H9 (cell line): ENCODE measurements around the gene IFNAR2. TPM values are rescaled to one million over a fixed set of nuclear protein-coding genes. Genes with fewer than 3 reads are reported as not detected.

Experiments used
- DNase-seq: peaks from one replicate; pipeline ENCODE4 v3.0.0-alpha.2; 2017
- H2AFZ ChIP-seq: one replicate; pipeline ENCODE4 v1.6.1; 2013; ENCODE audit warnings: mild to moderate bottlenecking, low read length, control low read depth, moderate library complexity
- H2AK5ac ChIP-seq: 2 replicates; pipeline ENCODE4 v1.6.1; 2013; ENCODE audit warnings: low read length, control low read depth, mixed read lengths; ENCODE audit not compliant: insufficient read length
- H2BK120ac ChIP-seq: one replicate; pipeline ENCODE4 v1.6.1; 2013; ENCODE audit warnings: low read depth, mild to moderate bottlenecking, low read length, control low read depth, inconsistent platforms; ENCODE audit not compliant: poor library complexity, severe bottlenecking
- H2BK12ac ChIP-seq: 2 replicates; pipeline ENCODE4 v1.6.1; 2013; ENCODE audit warnings: low read length, control low read depth, mixed read lengths, low read depth; ENCODE audit not compliant: insufficient read length
- H2BK15ac ChIP-seq: 2 replicates; pipeline ENCODE4 v1.6.1; 2013; ENCODE audit warnings: low read depth, low read length, control low read depth
- H2BK20ac ChIP-seq: one replicate; pipeline ENCODE4 v1.6.1; 2013; ENCODE audit warnings: low read depth, mild to moderate bottlenecking, low read length, control low read depth, inconsistent platforms; ENCODE audit not compliant: poor library complexity, severe bottlenecking
- H2BK5ac ChIP-seq: 2 replicates; pipeline ENCODE4 v1.6.1; 2013; ENCODE audit warnings: low read length, control low read depth, mixed read lengths; ENCODE audit not compliant: insufficient read length
- H3K14ac ChIP-seq: 2 replicates; pipeline ENCODE4 v1.6.1; 2013; ENCODE audit warnings: low read length, control low read depth; ENCODE audit not compliant: insufficient read depth
- H3K18ac ChIP-seq: 2 replicates; pipeline ENCODE4 v1.6.1; 2013; ENCODE audit warnings: low read depth, mild to moderate bottlenecking, mixed read lengths, low read length, control low read depth; ENCODE audit not compliant: insufficient read length
- H3K23ac ChIP-seq: 2 replicates; pipeline ENCODE4 v1.6.1; 2013; ENCODE audit warnings: low read length, control low read depth, mixed read lengths, low read depth; ENCODE audit not compliant: insufficient read length
- H3K23me2 ChIP-seq: 2 replicates; pipeline ENCODE4 v1.6.1; 2013; ENCODE audit warnings: low read depth, mild to moderate bottlenecking, mixed read lengths, low read length, control low read depth; ENCODE audit not compliant: insufficient read length, poor library complexity, severe bottlenecking
- H3K27ac ChIP-seq: 2 replicates; pipeline ENCODE4 v1.5.1; 2013; ENCODE audit warnings: low read length, control low read depth, mixed read lengths, low read depth; ENCODE audit not compliant: insufficient read length
- H3K27me3 ChIP-seq: 2 replicates; pipeline ENCODE4 v1.6.1; 2013; ENCODE audit warnings: low read length, control low read depth, inconsistent platforms; ENCODE audit not compliant: insufficient read depth
- H3K4ac ChIP-seq: 2 replicates; pipeline ENCODE4 v1.6.1; 2013; ENCODE audit warnings: low read depth, mild to moderate bottlenecking, control low read depth, inconsistent platforms, low read length, moderate library complexity
- H3K4me1 ChIP-seq: 2 replicates; pipeline ENCODE4 v1.6.1; 2013; ENCODE audit warnings: low read length, control low read depth, inconsistent platforms; ENCODE audit not compliant: insufficient read depth
- H3K4me2 ChIP-seq: 2 replicates; pipeline ENCODE4 v1.6.1; 2013; ENCODE audit warnings: low read length, control low read depth, mixed read lengths; ENCODE audit not compliant: insufficient read length, insufficient read depth
- H3K56ac ChIP-seq: 2 replicates; pipeline ENCODE4 v1.6.1; 2013; ENCODE audit warnings: low read depth, mild to moderate bottlenecking, mixed read lengths, low read length, control low read depth; ENCODE audit not compliant: insufficient read length
- H3K79me1 ChIP-seq: 2 replicates; pipeline ENCODE4 v1.6.1; 2013; ENCODE audit warnings: low read depth, mild to moderate bottlenecking, moderate library complexity, low read length, control low read depth, inconsistent platforms; ENCODE audit not compliant: insufficient read depth, poor library complexity, severe bottlenecking
- H3K79me2 ChIP-seq: 2 replicates; pipeline ENCODE4 v1.6.1; 2013; ENCODE audit warnings: low read length, control low read depth, inconsistent platforms; ENCODE audit not compliant: insufficient read depth
- H3K9ac ChIP-seq: 2 replicates; pipeline ENCODE4 v1.6.1; 2013; ENCODE audit warnings: low read length, control low read depth, mixed read lengths; ENCODE audit not compliant: insufficient read length; ENCODE audit errors: extremely low read depth
- H3K9me3 ChIP-seq: one replicate; pipeline ENCODE4 v1.6.1; 2013; ENCODE audit warnings: low read depth, low read length, inconsistent platforms; ENCODE audit not compliant: control insufficient read depth
- H3T11ph ChIP-seq: one replicate; pipeline ENCODE4 v1.6.1; 2013; ENCODE audit warnings: mild to moderate bottlenecking, low read length, control low read depth, inconsistent platforms
- H4K20me1 ChIP-seq: one replicate; pipeline ENCODE4 v1.6.1; 2013; ENCODE audit not compliant: control insufficient read depth, insufficient read length, insufficient read depth
- H4K5ac ChIP-seq: 2 replicates; pipeline ENCODE4 v1.6.1; 2013; ENCODE audit warnings: low read depth, mild to moderate bottlenecking, mixed read lengths, low read length, control low read depth; ENCODE audit not compliant: insufficient read length
- H4K8ac ChIP-seq: replicated peaks from 2 replicates; pipeline ENCODE4 v1.6.1; 2013; ENCODE audit warnings: low read length, control low read depth, mixed read lengths, low read depth; ENCODE audit not compliant: insufficient read length
- H4K91ac ChIP-seq: 2 replicates; pipeline ENCODE4 v1.6.1; 2013; ENCODE audit warnings: low read depth, mild to moderate bottlenecking, moderate library complexity, mixed read lengths, low read length, control low read depth; ENCODE audit not compliant: insufficient read length
- H3K27ac Mint-ChIP-seq, 3 experiments: 2 replicates in 2 of 3; 3 replicates in 1 of 3; pipeline ENCODE4 v1.8.0; 2020 to 2021; ENCODE audit warnings: mixed read lengths in 3 of 3, mild to moderate bottlenecking in 1 of 3, moderate library complexity in 1 of 3
- H3K27me3 Mint-ChIP-seq: 2 replicates; pipeline ENCODE4 v1.8.0; 2021; ENCODE audit warnings: low read depth, mild to moderate bottlenecking, moderate library complexity, mixed read lengths
- H3K36me3 Mint-ChIP-seq, 3 experiments: 2 replicates in 2 of 3; 3 replicates in 1 of 3; pipeline ENCODE4 v1.8.0; 2020 to 2021; ENCODE audit warnings: low read depth in 3 of 3, mixed read lengths in 3 of 3; ENCODE audit not compliant: insufficient read depth in 1 of 3
- H3K4me1 Mint-ChIP-seq, 2 experiments: 2 replicates each; pipeline ENCODE4 v1.8.0; 2020; ENCODE audit warnings: mixed read lengths in 2 of 2
- H3K4me3 Mint-ChIP-seq, 2 experiments: 2 replicates in 1 of 2; 3 replicates in 1 of 2; pipeline ENCODE4 v1.8.0; 2020 to 2021; ENCODE audit warnings: mild to moderate bottlenecking in 2 of 2, mixed read lengths in 2 of 2, moderate library complexity in 1 of 2
- H3K9me3 Mint-ChIP-seq, 2 experiments: 2 replicates in 1 of 2; 3 replicates in 1 of 2; pipeline ENCODE4 v1.8.0; 2020; ENCODE audit warnings: mild to moderate bottlenecking in 2 of 2, mixed read lengths in 2 of 2, moderate library complexity in 1 of 2
- WGBS: extraction: QIAGEN DNeasy Blood & Tissue Kit; methylation state at CpG from one replicate; pipeline ENCODE4 v1.1.7; 2013; ENCODE audit warnings: missing lambda C conversion rate, low lambda C conversion rate, mixed read lengths; ENCODE audit not compliant: insufficient read length; ENCODE audit errors: extremely low coverage; 5-methylcytosine and 5-hydroxymethylcytosine counted together
- total RNA-seq: library from RNA; stranded (reverse); gene quantifications from 2 replicates; pipeline ENCODE4 v1.2.1, GENCODE V29; 2021
- TF ChIP-seq, protein P1 (sequence below): fragments of 200-600 bp; sonication (generic); conservative IDR thresholded peaks from 3 replicates; pipeline ENCODE4 v1.8.0; 2021; ENCODE audit warnings: antibody characterized with exemption, mild to moderate bottlenecking

Gene IFNAR2
- total RNA-seq, 1 experiment from 2014 or later, result 14.4 TPM

DNA sequence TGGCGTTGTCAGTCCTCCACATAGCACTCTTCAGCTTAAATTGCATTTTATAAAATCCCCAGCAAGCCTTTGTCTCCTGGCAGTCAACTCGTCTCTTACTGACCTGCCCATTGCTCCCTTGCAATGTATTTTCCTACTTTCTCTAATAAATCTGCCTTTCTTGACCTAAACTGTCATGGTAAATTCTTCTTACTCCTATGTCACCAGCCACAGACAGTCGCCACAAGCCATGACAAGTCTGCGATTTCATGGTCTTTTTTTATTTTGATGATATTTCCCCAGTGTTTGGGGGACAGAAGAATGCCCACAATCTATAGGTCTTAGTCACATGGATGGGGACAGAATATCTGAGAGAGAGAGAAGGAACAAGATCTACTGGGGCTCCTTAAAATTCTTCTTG, 8.4 kb downstream of the IFNAR2 start:
- H2BK12ac ChIP-seq, result no peak overlapping the region
- H3K4ac ChIP-seq, result no peak overlapping the region
- H2AK5ac ChIP-seq, result no peak overlapping the region
- H2BK5ac ChIP-seq, result no peak overlapping the region
- H3K9me3 ChIP-seq, result peaks cover 23% of the 10 kb centered on the region
- H3K23me2 ChIP-seq, result no peaks in the 10 kb centered on the region
- H3K56ac ChIP-seq, result no peak overlapping the region
- no peaks in the 10 kb centered on the region for H3K79me2 ChIP-seq
- H3K79me1 ChIP-seq, result no peaks in the 10 kb centered on the region
- H4K5ac ChIP-seq, result no peak overlapping the region
- no peak overlapping the region for H2BK120ac ChIP-seq
- no peak overlapping the region for H3K14ac ChIP-seq
- H3K27ac ChIP-seq, result no peak overlapping the region
- no peak overlapping the region for H2BK15ac ChIP-seq
- Mint-ChIP-seq H3K27me3 (no peaks in the 10 kb centered on the region), H3K4me1 (peaks cover 7 to 10% of the 10 kb centered on the region in 2 experiments), H3K36me3 (peaks cover 53 to 66% (median 55%) of the 10 kb centered on the region in 3 experiments), H3K9me3 (peaks cover 41 to 47% of the 10 kb centered on the region in 2 experiments), H3K27ac (no peak overlapping the region), H3K4me3 (no peak overlapping the region)
- no peaks in the 10 kb centered on the region for H3K27me3 ChIP-seq
- no peak overlapping the region for H2BK20ac ChIP-seq
- no peak overlapping the region for H4K91ac ChIP-seq
- no peak overlapping the region for H4K8ac ChIP-seq
- WGBS, result no CpG with 5 or more reads among the region's 4 CpGs
- H3K9ac ChIP-seq, result no peak overlapping the region
- DNase-seq, result no peak
- no peak overlapping the region for H3K23ac ChIP-seq
- no peak overlapping the region for H2AFZ ChIP-seq
- H3K4me1 ChIP-seq, result peaks cover 5% of the 10 kb centered on the region; the same call in 1 of the 2 replicates
- H3K18ac ChIP-seq, result no peak overlapping the region
- TF ChIP-seq, protein P1, sequence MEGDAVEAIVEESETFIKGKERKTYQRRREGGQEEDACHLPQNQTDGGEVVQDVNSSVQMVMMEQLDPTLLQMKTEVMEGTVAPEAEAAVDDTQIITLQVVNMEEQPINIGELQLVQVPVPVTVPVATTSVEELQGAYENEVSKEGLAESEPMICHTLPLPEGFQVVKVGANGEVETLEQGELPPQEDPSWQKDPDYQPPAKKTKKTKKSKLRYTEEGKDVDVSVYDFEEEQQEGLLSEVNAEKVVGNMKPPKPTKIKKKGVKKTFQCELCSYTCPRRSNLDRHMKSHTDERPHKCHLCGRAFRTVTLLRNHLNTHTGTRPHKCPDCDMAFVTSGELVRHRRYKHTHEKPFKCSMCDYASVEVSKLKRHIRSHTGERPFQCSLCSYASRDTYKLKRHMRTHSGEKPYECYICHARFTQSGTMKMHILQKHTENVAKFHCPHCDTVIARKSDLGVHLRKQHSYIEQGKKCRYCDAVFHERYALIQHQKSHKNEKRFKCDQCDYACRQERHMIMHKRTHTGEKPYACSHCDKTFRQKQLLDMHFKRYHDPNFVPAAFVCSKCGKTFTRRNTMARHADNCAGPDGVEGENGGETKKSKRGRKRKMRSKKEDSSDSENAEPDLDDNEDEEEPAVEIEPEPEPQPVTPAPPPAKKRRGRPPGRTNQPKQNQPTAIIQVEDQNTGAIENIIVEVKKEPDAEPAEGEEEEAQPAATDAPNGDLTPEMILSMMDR, result no peak
- no peak overlapping the region for H3K4me2 ChIP-seq
- no peak overlapping the region for H3T11ph ChIP-seq
- H4K20me1 ChIP-seq, result no peaks in the 10 kb centered on the region
